Glomerular visceral epithelial cell (primary cell): ENCODE measurements around the gene ATP6V0A4.
"Not testable (repeated sequence)": the region's sequence is repeated elsewhere in the genome, so short reads cannot be mapped to it uniquely, and the experiment has no call there.

ENCODE experiments used
- DNase-seq: peaks from one replicate; pipeline ENCODE4 v3.0.0-alpha.2; 2016; ENCODE audit errors: extremely low spot score

The ATP6V0A4 gene

GRCh38 chr7:138797715-138798320 lies at the start of gene ATP6V0A4, which contains the start of gene TMEM213:
Gene ATP6V0A4 (minus strand): TSS chr7:138798196. CDS start chr7:138771247, 26,949 bp downstream.
Gene TMEM213 (plus strand): TSS chr7:138797994. CDS start chr7:138798105, 111 bp downstream.
- no peak for DNase-seq

GRCh38 chr7:138845711-138846110 lies 47.7 kb upstream of the ATP6V0A4 start:
- DNase-seq, result no peak

- DNase-seq, result no peak
Measured at GRCh38 chr7:138843632-138844580, 45.9 kb upstream of the ATP6V0A4 start.

GRCh38 chr7:138842111-138842510 lies 44.1 kb upstream of the ATP6V0A4 start:
- DNase-seq, result peak; percentile 70

GRCh38 chr7:138838166-138838565 lies 40.2 kb upstream of the ATP6V0A4 start:
- DNase-seq, result no peak

- no peak for DNase-seq
Measured at GRCh38 chr7:138837627-138838026, 39.6 kb upstream of the ATP6V0A4 start.

GRCh38 chr7:138835087-138835486 lies 37.1 kb upstream of the ATP6V0A4 start:
- DNase-seq, result no peak

GRCh38 chr7:138834583-138834982 lies 36.6 kb upstream of the ATP6V0A4 start:
- no peak for DNase-seq

- DNase-seq, result no peak
Measured at GRCh38 chr7:138833596-138833995, 35.6 kb upstream of the ATP6V0A4 start.

- DNase-seq, result no peak
Measured at GRCh38 chr7:138832966-138833365, 35.0 kb upstream of the ATP6V0A4 start.

GRCh38 chr7:138829335-138829734 lies 31.3 kb upstream of the ATP6V0A4 start:
- DNase-seq, result no peak

GRCh38 chr7:138828302-138828701 lies 30.3 kb upstream of the ATP6V0A4 start:
- no peak for DNase-seq

GRCh38 chr7:138825049-138825721 lies 27.2 kb upstream of the ATP6V0A4 start:
- DNase-seq, result no peak

GRCh38 chr7:138822867-138823535 lies 25.0 kb upstream of the ATP6V0A4 start:
- no peak for DNase-seq

- no peak for DNase-seq
Measured at GRCh38 chr7:138821912-138822311, 23.9 kb upstream of the ATP6V0A4 start.

GRCh38 chr7:138819625-138820024 lies 21.6 kb upstream of the ATP6V0A4 start:
- DNase-seq, result no peak

- no peak for DNase-seq
Measured at GRCh38 chr7:138816650-138817049, 18.7 kb upstream of the ATP6V0A4 start.

- peak; percentile 7 for DNase-seq
Measured at GRCh38 chr7:138814816-138815332, 16.9 kb upstream of the ATP6V0A4 start.

GRCh38 chr7:138813945-138814344 lies 15.9 kb upstream of the ATP6V0A4 start:
- DNase-seq, result no peak

GRCh38 chr7:138811327-138811726 lies 13.3 kb upstream of the ATP6V0A4 start:
- DNase-seq, result not testable (repeated sequence)

- DNase-seq, result no peak
Measured at GRCh38 chr7:138809346-138809745, 11.3 kb upstream of the ATP6V0A4 start.
